ENCODE measurements around the gene SMYD4.
"Not testable (repeated sequence)": the region's sequence is repeated elsewhere in the genome, so short reads cannot be mapped to it uniquely, and the experiment has no call there.

The SMYD4 gene

DNA sequence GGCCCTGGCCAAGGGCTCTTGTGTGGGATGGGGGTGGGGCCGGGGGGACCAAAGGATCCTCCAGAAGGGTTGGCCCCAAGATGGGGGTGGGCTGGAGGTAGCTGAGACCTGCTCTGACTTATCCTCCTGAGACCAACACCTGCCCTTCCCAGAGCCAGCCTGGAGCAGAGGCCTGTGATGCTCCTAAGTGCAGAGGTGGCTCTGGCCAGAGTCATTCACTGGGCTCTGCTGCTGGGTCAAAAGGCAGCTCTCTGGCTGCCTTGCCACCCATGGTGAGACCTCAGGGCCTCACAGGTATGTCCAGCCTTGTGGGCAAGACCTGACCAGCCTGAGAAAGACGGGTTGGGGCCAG lies 86.6 kb downstream of the SMYD4 start:
- no peak overlapping the region for H3K4me3 ChIP-seq (ENCODE audit: low read length)
- no peak for DNase-seq (ENCODE audit: low read depth)
- TF ChIP-seq, protein P1, sequence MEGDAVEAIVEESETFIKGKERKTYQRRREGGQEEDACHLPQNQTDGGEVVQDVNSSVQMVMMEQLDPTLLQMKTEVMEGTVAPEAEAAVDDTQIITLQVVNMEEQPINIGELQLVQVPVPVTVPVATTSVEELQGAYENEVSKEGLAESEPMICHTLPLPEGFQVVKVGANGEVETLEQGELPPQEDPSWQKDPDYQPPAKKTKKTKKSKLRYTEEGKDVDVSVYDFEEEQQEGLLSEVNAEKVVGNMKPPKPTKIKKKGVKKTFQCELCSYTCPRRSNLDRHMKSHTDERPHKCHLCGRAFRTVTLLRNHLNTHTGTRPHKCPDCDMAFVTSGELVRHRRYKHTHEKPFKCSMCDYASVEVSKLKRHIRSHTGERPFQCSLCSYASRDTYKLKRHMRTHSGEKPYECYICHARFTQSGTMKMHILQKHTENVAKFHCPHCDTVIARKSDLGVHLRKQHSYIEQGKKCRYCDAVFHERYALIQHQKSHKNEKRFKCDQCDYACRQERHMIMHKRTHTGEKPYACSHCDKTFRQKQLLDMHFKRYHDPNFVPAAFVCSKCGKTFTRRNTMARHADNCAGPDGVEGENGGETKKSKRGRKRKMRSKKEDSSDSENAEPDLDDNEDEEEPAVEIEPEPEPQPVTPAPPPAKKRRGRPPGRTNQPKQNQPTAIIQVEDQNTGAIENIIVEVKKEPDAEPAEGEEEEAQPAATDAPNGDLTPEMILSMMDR (conservative IDR thresholded peaks at IDR 0.05; ENCODE audit: low read depth, low read length), result no peak

DNA sequence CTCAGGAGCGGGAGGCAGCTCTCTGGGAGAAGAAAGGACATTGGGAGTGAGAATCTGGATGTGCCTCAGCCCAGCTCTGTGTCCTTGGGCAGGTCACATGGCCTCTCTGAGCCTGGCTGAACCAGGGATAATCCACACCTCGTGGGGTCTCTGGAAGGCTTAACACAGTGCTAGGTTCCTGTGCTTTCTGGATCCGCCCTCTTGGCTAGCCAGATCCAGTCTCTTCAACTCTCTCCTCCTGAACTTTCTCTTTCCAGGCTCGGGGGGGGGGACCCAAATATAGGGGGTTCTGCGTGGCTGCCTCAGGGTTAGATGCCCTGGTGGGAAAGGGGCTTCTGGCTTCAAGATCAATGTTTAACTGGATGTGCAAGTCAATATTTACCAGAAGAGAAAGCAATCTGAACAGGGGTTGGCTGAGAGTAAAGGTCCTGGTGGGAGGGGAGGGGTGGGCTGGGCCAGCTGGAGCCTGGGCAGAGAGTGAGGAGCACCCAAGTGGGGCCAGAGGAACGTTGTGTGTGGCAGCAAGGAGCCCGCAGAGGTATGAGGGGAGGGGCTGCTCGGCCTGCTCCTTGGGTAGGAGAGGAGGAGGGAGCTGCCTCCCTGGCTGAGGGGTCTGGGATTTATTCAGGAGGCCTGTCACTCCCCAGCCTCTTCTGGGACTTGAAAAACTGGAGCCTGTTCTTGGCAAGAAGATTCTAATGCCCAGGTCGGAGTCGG lies 87.2 kb downstream of the SMYD4 start, which contains the start of gene SERPINF2:
Gene SERPINF2 (plus strand): TSS at position 501 of the 717 bp plus-strand sequence. CDS start 2,125 bp downstream, outside the sequence.
- TF ChIP-seq, protein P1 (conservative IDR thresholded peaks at IDR 0.05; ENCODE audit: low read depth, low read length), result no peak
- H3K4me3 ChIP-seq (ENCODE audit: low read length), result no peak within 1 kb of the TSS
- DNase-seq (ENCODE audit: low read depth), result no peak

DNA sequence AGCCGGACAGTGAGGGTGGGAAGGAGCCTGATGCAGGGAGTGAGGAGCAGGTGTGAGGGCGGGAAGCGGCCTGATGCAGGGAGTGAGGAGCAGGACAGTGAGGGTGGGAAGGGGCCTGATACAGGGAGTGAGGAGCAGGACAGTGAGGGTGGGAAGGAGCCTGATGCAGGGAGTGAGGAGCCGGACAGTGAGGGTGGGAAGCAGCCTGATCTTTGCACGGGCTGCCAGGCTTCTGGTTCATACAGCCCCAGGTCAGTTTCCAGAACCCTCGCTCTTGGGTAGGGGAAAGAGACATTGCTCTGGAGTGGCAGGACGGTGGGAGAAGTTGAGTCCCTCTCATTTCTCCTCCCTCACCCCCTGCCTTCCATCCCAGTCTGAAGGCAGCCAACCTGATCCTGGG lies 87.8 kb downstream of the SMYD4 start:
- not testable (repeated sequence) for H3K4me3 ChIP-seq (ENCODE audit: low read length); DNase-seq (ENCODE audit: low read depth)

GRCh38 chr17:1737531-1738291 lies 92.0 kb downstream of the SMYD4 start:
- TF ChIP-seq, protein P1 (conservative IDR thresholded peaks at IDR 0.05; ENCODE audit: low read depth, low read length), result no peak
- no peak for DNase-seq (ENCODE audit: low read depth)
- H3K4me3 ChIP-seq (ENCODE audit: low read length), result no peak overlapping the region

DNA sequence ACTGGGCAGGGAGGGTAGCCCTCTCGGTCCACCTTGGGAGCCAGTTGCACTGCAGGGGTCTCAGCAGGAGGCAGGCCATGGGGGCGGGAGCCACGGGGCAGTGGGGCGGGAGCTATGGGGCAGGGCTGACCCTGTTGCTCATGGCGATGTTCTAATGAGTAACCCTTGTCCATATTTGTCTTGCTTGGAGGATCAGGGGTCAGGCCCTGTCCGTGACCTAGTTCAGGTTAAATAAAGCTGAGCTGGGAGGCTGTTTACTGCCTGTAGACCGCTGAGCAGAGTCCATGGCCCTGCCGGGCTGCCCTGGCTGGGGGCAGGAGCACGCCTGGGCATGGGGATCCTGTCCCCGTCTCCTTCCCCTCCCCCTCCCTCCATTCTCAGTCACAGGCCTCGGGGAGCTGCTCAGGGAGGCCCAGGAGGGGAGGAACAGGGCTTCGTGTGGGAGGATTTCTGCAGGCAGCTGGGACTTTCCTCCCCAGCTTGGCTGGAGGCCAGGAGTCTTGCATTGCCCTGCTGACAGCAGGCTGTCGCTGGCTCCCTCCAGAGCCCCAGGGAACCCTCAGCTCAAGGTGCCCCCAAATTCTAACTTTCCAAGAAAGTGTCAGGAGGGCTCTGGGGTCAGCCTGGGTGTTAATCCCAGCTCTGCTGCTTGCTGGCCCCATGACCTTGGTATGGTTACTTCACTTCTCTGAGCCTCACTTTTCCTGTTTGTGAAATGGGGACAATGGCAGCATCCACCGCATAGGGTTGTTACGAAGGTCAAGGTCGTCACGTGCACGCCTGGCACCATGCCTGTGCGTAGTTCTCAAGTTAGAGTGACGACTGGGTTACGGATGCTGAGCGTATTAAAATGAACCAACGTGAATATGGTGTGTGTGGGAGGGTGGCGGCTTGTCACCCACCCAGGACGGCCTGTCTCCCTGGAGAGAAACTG lies 93.1 kb downstream of the SMYD4 start:
- DNase-seq (ENCODE audit: low read depth), result no peak
- TF ChIP-seq, protein P1 (conservative IDR thresholded peaks at IDR 0.05; ENCODE audit: low read depth, low read length), result no peak
- no peak overlapping the region for H3K4me3 ChIP-seq (ENCODE audit: low read length)

DNA sequence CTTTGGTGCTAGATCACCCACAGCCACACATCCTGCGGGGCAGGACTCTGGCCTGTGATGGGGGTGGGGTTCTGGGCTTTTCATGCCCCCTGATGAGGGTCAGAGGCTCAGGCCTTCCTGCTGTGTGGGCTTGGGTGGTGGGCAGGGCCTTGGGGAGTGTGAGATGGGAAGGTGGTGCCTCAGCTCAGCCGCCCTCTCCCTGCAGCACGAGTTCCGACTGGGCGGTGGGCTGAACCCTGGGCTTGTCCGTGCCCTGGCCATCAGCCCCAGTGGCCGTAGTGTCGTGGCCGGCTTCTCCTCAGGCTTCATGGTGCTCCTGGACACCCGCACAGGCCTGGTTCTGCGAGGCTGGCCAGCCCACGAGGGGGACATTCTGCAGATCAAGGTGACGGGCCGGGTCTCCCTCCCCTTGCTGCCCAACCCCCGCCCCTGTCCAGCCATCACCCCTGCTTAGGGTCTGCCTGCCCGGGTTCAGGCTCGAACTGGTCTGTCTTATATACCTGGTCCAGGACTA lies 93.8 kb downstream of the SMYD4 start:
- H3K4me3 ChIP-seq (ENCODE audit: low read length), result no peak overlapping the region
- DNase-seq (ENCODE audit: low read depth), result no peak
- TF ChIP-seq, protein P1 (conservative IDR thresholded peaks at IDR 0.05; ENCODE audit: low read depth, low read length), result no peak

- no peak overlapping the region for H3K4me3 ChIP-seq (ENCODE audit: low read length)
- TF ChIP-seq, protein P1 (conservative IDR thresholded peaks at IDR 0.05; ENCODE audit: low read depth, low read length), result no peak
- no peak for DNase-seq (ENCODE audit: low read depth)
Observed at GRCh38 chr17:1735418-1735817, 94.3 kb downstream of the SMYD4 start.
